GM20000 (cell line): ENCODE data around the gene FGB.

Experiments
- DNase-seq: peaks from one replicate; pipeline ENCODE4 v3.0.0; 2012; ENCODE audit warnings: low spot score
- CTCF ChIP-seq: IDR thresholded peaks from 2 replicates; pipeline ENCODE4 v1.5.1; 2012; ENCODE audit warnings: mild to moderate bottlenecking, control low read depth; ENCODE audit errors: extremely low read depth, missing control alignments

FGB gene

GRCh38 chr4:154562697-154563254, at the start of gene FGB:
Gene FGB (plus strand): TSS chr4:154563011. CDS start chr4:154563019, 8 bp downstream.
- no peak for TF ChIP-seq CTCF
- no peak for DNase-seq

- DNase-seq = no peak
- no peak for TF ChIP-seq CTCF
Measured at GRCh38 chr4:154516318-154517029, 46.3 kb upstream of the FGB start.

- no peak for TF ChIP-seq CTCF
- DNase-seq = no peak
Measured at GRCh38 chr4:154517591-154517990, 45.2 kb upstream of the FGB start.

- DNase-seq = no peak
- no peak for TF ChIP-seq CTCF
Measured at GRCh38 chr4:154519214-154519613, 43.6 kb upstream of the FGB start.

GRCh38 chr4:154521607-154522006, 41.2 kb upstream of the FGB start:
- no peak for DNase-seq
- TF ChIP-seq CTCF = no peak

- DNase-seq = no peak
- no peak for TF ChIP-seq CTCF
Measured at GRCh38 chr4:154526151-154526550, 36.7 kb upstream of the FGB start.

GRCh38 chr4:154527308-154527707, 35.5 kb upstream of the FGB start:
- DNase-seq = no peak
- TF ChIP-seq CTCF = no peak
